Renal cortical epithelial cell (primary cell): ENCODE measurements around the gene PRPF40B. TPM values are rescaled to one million over a fixed set of nuclear protein-coding genes. Genes with fewer than 3 reads are reported as not detected.
A peak's percentile ranks its signal among the peaks of the same experiment; 100 is the strongest.

Experiments used
- DNase-seq: peaks from one replicate; pipeline ENCODE4 v3.0.0-alpha.2; 2011; ENCODE audit warnings: low read depth
- total RNA-seq: library from RNA; depleted of rRNA; stranded (reverse); fragments of >200 nt; gene quantifications from 2 replicates; pipeline ENCODE4 v1.2.3, GENCODE V29; 2014

The PRPF40B gene
- total RNA-seq, 1 donor from 2014 or later, result 17.3 TPM

DNA sequence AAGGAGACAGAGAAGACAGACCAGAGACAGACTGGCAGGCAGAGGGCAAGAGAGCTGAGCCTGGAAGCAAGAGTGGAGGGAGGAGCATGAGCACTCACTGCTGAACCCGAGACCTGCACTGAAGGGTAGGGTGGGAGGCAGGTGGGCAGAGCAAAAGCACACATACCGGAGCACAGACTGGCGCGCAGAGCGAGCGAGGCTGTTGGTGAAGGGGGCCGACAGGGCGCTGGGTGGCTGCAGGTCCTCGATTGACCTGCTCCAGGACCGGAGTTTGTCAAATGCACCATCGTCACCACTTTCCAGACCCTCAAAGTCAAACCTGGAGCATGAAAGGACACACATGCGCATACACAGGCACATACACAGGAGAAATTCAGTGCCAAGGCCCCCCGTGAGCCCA, 34.9 kb downstream of the PRPF40B start:
- DNase-seq, result no peak

DNA sequence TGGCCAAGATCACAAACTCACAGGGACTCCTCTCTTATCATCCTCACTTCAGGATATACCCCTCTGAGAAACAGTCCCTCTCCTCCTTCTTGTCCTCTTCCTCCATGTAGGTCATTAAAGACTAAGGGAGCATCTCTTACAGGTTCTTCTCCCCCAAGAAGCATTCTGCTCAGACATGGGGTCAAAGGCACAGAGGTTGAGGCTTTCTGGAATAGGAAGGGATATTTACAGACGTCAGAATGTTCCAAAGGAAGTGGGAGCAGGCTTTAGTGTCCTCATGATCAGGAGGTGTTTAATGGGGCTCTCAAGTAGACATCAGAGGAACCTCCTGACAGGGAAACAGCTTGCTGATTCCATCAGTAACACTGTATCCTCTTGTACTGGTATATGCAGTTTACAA, 36.4 kb downstream of the PRPF40B start:
- no peak for DNase-seq

DNA sequence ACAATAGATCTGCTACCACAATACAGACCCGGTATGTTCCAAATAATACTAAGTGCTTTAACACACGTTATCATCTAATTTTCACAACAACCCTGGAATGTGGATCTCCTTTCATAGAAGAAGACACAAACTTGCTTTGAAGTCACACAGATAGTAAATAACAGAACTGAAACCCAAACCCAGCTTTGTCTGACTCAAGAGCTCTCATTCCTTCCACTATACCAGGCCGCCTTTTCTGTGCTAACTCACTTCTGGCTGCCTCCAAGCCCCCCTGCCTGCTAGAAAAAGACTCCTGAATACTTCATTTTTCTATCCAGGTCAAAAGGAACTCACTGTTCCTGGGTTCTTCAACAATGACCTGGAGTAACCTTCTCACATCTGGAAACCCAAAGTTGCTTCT, 37.8 kb downstream of the PRPF40B start:
- DNase-seq, result no peak

DNA sequence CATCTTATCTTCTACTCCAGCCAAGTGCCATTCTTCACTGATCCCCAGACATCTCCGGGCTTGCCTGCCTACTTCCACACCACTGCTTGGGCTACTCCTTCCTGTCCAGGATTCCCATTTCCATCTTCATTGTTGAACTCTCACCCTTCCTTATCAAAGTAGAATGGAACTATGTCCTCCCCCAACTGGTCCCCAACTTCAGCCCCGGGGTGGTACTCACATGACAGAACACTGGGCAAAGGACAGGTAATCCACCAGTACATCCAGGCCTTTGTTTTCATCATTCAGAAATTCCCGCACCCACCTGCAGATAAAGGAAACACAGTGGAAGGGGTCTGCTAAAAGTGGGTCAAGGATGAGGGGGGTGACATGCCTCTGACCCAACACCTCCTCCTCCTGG, 38.4 kb downstream of the PRPF40B start:
- DNase-seq, result no peak

DNA sequence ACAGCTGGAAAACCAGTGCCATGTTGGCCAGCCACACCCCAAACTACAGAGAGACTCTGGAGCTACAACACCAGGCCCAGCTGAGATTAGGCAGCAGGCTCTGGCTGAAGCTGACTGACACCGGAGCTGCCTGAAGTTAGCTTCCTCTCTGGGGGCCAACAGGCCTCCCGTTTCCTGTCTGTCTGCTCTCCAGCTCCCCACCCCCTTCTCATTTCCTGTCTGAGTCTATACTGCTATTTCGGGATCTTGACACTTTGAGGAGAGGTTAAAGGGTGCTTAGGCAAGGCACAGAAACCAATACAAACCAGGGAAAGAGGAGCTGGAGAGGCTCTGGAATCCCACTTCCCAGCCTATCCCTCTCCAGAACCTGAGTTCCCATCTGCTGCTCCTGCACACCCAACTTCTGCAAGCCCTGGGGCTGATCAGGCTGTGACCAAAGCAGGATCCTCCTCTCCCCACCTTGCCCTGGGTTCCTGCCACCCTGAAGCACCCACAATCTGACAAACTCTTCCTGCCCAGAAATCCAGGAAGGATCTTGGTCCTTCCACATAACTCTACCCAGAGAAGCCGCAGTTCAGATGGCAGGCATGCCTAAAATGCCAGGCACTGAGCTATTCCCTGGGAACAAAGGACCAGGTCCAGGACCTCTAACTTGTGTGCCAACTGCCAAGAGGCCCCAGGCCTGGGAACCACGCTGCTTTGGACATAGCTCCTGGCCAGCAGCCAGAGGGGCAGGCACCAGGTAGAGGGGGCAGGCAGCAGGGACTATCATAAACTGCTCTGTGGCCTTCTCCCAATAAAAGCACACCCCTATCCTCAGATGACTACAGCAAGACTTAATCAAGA, 39.9 kb downstream of the PRPF40B start:
- peak; percentile 80 for DNase-seq

DNA sequence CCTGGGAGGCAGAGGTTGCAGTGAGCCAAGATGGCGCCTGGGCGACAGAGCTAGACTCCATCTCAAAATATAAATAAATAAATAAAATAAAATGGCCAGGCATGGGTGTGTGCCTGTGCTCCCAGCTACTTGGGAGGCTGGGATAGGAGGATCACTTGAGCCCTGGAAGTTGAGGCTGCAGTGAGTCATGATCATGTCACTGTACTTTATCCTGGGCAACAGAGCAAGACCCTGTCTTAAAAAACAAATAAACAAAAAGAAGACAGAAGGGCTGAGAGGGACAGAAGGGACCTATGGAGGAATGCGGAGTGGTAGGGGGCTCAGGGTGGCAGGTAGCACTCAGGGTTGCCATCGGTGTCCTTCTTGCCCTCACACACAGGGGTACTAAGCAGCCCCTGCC, 40.8 kb downstream of the PRPF40B start:
- no peak for DNase-seq

DNA sequence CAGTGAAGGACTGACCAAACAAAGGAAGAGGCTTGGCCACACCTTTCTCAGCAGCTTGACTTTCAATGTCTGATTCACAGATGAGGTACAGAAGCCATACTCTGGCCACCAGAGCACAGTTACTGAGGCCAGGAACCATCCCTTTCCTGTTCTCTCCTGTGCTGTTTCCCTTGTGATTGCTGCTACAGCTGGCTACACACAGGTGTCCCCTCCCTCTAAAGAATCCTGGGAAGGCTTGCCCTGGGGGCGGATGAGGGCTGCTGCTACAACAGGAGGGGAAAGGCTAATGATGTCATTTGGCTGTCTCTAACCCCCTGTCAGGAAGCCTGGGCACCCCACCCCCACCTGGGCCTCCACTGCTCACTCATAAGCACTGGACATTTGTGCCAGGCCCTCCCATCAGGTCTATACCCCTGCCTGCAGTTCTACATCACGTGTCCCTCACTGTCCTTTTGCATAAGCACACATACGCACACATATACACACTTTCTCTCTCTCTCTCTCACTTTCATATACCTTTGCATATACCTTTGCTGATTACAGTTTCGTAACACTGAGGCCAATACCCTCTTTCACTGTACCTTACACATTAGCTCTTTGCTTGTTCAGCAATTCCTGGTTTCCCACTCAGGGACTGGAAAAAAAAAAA, 41.4 kb downstream of the PRPF40B start:
- peak; percentile 23 for DNase-seq

DNA sequence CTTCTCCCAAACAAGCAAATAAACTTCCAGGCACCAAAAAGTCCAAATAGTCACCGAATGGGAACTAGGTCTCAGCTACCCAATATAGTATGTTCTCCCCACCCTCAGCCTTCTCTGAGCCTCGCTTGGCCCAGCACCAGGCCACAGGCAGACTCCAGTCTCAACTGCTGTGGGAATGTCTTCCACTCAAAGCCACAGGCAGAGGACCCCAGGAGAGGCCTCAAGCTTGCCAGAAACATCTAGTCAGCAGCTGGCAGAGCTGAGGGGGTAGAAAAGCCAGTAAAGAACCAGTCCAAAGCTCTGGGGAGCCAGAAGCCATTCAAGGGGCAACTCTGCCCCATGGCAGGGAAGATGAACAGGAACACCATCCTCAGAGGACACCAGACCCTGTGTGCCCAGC, 42.0 kb downstream of the PRPF40B start:
- DNase-seq, result no peak

DNA sequence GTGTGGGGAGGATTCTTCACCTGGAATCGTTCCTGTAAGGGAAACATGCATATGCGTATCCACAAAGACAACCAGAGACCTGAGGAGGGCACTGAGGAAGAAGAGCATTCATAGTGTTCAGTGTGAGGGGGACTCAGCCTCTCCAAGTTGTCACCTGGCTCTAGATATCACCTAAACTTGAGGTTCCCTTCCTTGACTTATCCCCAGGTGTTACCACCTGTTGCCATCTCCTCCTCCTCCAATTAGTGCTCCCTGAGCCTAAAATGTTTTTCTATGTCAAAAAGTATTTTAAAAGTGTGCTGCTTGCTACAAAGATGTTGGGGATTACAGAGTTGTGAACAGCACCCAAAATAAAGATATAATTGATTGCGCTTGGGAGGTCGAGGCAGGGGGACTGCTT, 42.8 kb downstream of the PRPF40B start:
- DNase-seq, result no peak

DNA sequence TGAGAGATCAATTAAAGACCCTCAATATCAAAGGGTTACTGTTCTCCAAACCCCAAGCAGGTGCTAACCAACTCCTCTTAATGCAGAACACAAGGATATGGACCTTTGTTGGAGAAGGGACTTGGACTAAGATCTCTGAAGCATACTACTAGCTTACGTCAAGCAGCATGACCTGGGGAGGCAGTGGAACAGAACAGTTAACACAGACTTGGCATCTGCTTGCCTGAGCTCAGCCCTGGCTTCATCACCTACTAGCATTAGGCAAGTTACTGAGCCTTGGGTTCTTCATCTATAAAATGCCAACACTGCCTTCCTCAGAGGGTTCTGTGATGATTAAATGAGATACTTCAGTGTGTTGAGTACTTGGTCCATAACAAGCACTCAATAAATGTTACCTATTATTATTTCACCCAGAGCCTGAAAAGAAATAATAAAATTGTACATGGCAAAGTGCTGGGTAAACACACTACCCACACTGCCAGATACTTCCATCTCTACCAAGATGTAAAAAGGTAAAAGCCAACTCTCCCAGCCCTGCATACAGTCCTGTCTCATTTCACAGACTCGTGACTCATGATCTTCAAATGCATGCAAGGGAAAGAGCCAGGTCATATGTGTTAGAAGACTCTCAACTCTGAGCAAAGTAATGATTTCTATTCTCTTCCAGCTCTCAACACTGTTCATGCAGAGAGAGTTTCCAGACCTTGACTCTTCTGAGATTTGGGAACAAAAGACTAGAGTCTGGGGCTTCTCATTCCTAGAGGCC, 44.1 kb downstream of the PRPF40B start:
- DNase-seq, result peak; percentile 43

DNA sequence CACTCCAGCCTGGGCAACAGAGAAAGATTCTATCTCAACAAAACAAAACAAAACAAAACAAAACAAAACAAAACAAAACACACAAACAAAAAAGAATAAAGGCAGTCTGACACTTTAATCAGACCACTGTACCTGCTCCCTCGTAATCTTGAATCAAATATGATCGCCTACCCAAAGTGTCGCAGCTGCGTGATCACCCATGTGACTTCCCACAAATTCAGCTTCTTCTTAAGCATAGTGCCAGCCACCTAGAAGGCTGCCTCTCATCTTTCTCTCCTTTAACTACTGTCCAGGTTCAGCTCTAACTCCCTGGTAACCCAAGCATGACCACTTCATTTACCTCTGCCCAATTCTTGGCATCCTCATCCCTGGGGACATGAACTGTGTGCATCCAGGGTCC, 46.4 kb downstream of the PRPF40B start:
- DNase-seq, result no peak

DNA sequence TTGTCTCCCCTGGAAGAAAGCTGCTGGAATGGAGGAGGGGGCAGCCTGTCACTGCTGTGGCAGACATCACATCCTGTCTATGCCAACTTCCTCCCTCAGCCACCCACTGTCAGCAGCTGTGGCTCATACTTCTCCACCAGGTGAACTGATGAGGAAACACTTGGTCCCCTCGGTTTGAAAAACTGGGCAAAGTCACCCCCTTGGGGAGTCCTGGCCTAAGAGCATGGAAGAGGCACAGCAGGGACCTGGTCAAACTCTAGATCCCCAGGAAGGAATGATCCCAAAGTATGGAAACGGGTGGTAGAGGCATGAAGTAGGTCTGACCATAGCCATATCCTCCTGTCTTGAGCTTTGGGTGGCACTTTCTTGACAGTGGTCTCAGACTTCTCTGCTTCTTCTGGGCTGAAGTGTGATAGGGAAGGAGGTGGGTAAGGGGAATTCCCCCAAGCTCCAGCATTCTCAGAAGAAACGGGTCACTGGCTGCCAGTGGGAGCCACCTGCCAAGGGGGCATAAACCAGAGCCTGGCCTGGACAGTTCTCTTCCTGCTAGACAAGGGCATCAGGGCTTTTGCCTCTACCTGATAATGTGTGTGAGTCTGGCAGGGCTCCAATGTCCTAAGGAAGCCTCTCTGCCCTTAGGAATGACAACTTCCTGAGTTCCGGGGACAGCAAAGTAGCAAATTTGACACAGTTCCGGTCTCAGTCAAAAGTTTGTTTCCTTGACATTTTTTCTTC, 47.8 kb downstream of the PRPF40B start:
- DNase-seq, result no peak

DNA sequence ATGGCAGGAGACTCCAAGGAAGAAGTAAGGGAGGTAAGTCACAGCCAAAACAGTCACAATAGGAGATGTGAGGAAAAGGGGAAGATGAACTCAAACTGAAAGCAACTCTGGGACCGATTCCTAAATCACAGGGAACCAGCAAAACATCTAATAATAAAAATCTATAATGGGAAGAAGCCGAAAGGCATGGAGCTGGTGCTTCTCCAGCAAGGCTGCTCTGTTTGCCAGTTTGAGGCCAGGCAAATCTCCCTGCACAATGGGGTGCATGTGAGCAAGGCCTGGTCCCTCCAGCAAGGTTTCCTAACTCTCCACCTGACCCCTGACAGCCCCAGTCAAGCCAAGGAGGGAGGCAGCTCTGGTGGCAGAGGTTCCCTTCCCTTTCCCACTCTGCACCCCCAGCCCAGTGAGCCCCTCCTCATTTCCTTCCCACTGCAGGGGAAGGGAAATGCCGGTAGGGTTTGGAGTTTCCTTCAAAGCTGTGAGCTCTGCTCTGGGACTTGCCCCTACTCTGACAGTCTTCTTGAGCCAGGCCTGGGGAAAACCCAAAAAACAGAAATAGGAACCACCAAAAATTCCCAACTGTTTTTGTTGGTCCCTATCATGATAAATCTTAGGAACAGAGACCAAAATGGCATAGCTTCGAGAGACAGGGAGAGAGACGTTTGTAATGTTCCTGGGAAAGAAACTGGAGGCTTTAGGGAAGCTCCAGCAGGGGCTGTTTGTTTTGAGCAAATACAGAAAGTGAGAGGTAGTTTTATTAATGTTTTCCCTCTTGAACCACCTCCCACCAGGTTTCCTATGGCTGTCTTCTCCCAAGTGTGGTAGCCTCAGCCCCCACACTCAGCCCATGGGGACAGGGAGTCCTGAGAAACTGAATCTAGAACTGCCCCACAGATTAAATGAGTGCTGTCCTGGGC, 49.2 kb downstream of the PRPF40B start:
- no peak for DNase-seq

DNA sequence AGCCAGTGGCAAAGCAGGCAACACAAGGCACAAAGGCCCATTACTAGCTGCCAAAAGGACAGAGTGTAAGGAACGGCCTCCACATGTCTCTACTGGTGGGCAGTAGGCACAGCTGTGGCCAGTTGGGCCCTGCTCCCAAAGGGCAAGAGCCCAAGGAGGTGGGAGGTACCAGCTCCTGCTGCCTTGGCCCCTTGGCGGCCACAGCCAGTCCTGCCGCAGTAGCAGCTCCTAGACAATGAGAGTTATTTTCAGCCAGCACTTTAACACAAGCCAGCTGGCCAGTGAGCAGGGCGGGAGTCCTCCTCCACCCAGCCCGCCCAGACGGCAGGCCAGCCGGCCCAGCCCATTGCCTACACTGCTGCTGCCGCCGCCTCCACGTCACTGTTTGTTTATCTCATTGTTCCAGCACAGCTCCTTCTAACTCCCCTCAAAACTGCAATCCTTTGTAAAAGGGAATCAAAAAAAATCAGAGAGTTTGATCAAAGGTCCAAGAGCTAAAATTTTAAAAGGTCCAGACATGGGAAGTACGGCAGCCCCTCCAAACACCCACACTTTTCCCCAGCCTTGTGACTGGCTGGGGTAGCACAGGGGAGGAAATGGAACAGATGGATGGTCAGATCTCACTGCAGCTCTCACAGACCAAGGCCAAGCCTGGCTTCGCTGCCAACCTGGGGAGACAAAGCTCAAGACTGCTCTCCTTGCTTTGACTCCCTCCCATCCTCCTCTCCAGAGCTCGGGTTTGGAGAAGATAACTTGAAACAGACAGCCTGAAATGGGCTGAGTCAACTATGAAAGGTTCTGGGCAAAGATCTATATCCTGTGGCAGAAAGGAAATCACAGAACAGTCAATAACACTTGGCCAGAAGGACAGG, 50.3 kb downstream of the PRPF40B start:
- DNase-seq, result peak; percentile 76

DNA sequence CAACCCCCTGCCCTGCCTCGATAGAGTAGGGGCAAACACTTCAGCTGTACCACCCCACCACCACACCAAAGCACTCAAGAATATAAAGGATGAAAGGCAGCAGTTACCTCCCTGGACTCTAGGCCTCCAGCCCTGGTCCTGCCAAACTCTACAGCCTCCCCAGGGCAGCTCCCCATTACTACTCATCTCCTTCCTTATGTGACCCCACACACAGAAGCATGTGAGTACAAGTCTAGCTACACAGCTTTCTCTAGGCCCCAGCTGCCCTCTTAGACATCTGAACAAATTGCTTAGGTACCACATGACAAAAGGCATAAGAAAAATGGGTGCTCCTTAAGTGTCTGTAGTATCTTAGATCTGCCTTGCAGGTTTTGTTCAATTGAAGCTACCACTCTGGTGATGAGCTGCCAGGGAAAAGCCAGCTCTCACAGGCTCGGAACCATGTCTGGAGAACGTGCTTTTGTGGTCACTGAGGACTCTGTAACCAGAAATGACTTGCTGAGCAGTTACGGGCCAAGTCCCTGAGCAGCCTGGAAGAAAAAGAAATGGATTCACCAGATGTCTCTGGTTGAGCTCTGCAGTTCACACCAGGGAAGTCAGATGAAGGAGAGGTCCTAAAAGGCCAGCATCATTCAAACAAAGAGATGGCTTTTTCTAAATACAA, 51.1 kb downstream of the PRPF40B start:
- DNase-seq, result no peak

DNA sequence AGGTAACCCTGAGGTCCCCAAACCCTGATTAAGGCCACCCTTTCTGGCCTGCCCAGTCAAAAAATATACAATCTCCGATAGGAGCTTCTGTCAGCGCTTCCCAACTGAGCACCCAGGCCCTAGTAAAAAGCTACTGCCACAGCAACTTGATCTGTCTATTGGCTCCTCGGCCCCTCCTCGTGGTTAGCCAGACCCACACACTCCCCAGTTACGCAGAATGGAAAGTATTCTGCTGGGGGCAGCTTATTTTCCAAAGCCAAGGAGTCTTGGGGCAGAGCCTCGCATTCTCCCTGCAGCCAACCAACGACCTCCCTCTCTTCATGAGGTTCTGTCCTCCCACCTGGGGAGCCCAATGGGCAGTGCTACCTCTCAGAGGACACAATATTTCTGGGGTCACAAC, 51.8 kb downstream of the PRPF40B start:
- no peak for DNase-seq

DNA sequence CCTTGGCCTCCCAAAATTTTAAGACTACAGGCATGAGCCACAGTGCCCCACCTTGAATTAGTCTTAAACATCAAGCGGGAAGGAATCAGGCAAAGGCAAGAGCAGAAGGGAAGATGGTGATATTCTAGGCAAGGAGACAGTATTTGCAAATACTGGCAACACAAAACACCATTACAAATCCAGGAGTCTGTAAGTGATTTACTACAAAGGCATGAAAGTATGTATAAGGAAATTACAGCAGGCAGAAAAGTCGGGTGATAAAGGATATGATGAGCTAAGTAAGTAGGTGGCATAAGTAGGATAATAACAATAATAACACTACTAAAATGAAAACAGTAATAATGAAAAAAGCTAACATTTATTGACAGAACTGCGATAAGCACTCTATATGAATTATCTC, 55.4 kb downstream of the PRPF40B start:
- no peak for DNase-seq

DNA sequence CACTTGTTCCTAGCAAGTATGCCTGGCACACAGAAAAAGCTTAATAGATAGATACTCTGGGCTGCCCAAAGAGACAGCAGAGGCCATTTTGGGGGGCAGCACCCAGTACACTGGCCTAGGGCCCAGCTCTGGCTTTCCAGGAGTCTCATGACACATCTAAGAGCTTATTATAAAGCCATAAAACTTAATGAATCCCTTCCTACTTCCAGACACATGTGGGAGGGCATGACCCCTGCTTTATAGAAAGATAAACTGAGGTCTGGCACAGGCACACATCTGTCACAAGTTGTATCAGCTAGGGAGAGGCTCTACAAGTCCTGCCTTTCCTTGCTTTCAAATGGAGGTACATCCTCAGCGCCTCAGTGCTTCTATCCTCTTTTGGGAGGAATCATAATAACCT, 56.7 kb downstream of the PRPF40B start:
- DNase-seq, result no peak

DNA sequence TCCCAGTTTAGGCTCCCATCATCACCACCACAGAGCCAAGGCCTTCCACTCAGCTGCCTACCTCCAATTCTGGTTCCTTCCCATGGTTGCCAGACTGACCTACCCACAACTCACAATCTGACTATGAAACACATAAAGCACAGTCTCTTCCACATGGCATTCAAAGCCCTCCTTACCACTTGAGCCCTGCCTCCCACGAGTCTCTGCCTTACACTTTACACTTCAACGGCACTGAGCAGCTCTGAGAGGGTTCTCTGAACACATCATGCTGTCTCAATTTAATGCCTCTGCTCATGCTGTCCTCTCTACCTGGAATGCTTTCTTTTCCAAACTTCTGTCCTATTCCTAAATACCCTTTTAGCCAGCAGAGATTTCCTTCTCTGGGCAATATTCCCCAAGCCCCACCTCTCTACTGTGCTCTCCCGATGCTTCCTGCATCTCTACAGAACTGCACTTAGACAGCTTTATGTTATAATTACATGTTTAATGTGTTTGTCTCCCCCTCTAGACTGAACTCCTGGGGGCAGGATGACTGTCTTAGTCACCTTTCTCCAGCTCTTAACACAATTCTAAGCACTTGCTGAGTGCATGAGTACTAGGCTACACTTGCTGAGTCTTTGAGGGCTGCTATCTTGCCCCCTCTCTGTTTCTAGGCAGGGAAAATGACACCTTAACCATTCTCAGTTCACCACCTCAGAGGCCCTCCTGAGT, 60.4 kb downstream of the PRPF40B start:
- no peak for DNase-seq
